ENCODE results near the gene PTPRC.

Gene PTPRC

DNA sequence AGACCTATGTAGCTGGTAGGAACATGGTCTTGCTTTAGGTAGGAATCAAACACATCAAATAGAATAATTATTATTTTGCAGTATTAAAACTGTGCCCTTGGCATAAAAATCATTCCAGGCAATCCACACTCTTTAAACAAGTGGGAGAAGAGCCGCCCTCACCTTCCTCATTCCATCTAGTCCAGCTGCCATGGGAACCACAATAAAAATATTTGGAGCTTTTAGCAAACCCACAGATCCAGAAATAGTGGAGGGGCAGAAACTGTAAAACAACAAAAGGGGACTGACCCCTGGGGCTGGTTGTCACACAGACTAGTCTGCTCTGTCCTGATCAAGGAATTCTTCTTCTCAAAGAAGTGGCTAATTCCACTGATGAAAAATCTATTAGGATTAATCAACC, 61.6 kb downstream of the PTPRC start:
- no peaks in the 10 kb centered on the region for H3K36me3 ChIP-seq (ENCODE audit: insufficient read depth)
- no peaks in the 10 kb centered on the region for H3K27me3 ChIP-seq (ENCODE audit: insufficient read depth, low read depth)
- peaks cover 37% of the 10 kb centered on the region for H3K4me1 ChIP-seq (ENCODE audit: low read depth, poor library complexity, severe bottlenecking)
- H3K4me2 ChIP-seq = peak overlapping the region; percentile 39
- no peak overlapping the region for H3K9ac ChIP-seq
- no peak overlapping the region for H2AFZ ChIP-seq (ENCODE audit: low read depth)
- no peak overlapping the region for H3K27ac ChIP-seq
- H4K20me1 ChIP-seq (ENCODE audit: insufficient read depth) = 0 out of 2 replicates have a peak, but pooled peaks cover 3% of the 10 kb centered on the region
- H3K79me2 ChIP-seq (ENCODE audit: insufficient read depth, low read depth) = no peaks in the 10 kb centered on the region
- no peak overlapping the region for H3K4me3 ChIP-seq (IDR thresholded peaks at IDR 0.05; ENCODE audit: insufficient read depth, low read depth, low read length)
- TF ChIP-seq, protein P1, sequence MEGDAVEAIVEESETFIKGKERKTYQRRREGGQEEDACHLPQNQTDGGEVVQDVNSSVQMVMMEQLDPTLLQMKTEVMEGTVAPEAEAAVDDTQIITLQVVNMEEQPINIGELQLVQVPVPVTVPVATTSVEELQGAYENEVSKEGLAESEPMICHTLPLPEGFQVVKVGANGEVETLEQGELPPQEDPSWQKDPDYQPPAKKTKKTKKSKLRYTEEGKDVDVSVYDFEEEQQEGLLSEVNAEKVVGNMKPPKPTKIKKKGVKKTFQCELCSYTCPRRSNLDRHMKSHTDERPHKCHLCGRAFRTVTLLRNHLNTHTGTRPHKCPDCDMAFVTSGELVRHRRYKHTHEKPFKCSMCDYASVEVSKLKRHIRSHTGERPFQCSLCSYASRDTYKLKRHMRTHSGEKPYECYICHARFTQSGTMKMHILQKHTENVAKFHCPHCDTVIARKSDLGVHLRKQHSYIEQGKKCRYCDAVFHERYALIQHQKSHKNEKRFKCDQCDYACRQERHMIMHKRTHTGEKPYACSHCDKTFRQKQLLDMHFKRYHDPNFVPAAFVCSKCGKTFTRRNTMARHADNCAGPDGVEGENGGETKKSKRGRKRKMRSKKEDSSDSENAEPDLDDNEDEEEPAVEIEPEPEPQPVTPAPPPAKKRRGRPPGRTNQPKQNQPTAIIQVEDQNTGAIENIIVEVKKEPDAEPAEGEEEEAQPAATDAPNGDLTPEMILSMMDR (conservative IDR thresholded peaks at IDR 0.05; ENCODE audit: low read depth, low read length) = no peak

DNA sequence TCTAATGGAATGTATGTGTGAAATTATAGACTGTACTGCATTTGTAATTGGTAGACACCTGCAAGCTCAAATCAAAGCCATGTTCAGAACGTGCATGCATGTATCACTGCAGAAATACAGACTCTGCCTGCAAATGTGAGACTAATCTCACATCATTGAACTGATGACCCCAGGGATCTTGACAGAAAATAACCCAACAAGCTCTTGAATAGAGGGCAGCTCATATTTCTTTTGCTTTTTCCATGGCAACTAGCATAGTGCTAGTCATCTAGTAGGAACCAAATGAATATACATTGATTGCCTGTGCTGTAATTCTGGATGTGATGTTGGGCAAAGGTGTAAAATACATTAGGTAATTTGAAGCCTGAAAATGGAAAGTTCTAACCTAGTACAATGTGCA, 62.4 kb downstream of the PTPRC start:
- Histone ChIP-seq H3K36me3 (ENCODE audit: insufficient read depth) (no peaks in the 10 kb centered on the region), H3K4me2 (peak overlapping the region; percentile 39), H4K20me1 (ENCODE audit: insufficient read depth) (0 out of 2 replicates have a peak, but pooled peaks cover 3% of the 10 kb centered on the region), H3K4me1 (ENCODE audit: low read depth, poor library complexity, severe bottlenecking) (peaks cover 37% of the 10 kb centered on the region), H3K9ac (no peak overlapping the region), H3K27me3 (ENCODE audit: insufficient read depth, low read depth) (no peaks in the 10 kb centered on the region), H3K27ac (peak overlapping the region; percentile 16; the same call in 1 of the 2 replicates), H3K4me3 (IDR thresholded peaks at IDR 0.05; ENCODE audit: insufficient read depth, low read depth, low read length) (no peak overlapping the region), H2AFZ (ENCODE audit: low read depth) (no peak overlapping the region), H3K79me2 (ENCODE audit: insufficient read depth, low read depth) (no peaks in the 10 kb centered on the region)
- TF ChIP-seq, protein P1 (conservative IDR thresholded peaks at IDR 0.05; ENCODE audit: low read depth, low read length) = no peak

DNA sequence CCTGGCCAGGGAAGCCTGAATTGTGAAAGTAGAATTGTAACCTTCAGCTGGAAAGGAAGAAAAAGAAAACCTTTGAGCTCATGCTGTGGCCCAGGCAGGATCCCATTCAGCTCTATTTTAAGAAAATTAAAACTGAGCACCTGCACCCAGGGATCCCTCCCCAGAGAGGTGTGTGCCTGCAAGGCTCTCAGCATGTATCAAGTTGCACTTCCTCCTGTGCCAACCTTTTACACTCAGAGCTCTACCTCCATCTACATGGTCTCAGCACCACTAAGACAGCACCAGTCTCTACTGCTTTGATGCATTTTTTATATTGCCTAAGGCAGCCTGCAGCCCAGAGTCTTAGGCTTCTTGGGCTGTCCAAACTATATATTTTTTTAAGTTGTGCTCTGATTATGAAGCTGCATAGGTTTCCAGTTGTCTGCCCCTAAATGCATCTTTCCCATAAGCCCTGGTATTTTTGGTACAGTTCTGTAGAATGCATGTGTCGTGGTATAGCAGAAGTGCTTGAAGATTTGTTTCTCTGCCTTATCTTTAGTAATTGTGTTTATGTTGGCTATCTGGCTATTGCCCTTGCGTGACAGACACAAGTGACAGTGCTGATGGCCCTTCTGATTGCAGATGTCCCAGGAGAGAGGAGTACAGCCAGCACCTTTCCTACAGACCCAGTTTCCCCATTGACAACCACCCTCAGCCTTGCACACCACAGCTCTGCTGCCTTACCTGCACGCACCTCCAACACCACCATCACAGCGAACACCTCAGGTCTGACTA, 63.1 kb downstream of the PTPRC start:
- H3K36me3 ChIP-seq (ENCODE audit: insufficient read depth) = no peaks in the 10 kb centered on the region
- TF ChIP-seq, protein P1 (conservative IDR thresholded peaks at IDR 0.05; ENCODE audit: low read depth, low read length) = no peak
- peak overlapping the region; percentile 8; the same call in 1 of the 2 replicates for H2AFZ ChIP-seq (ENCODE audit: low read depth)
- no peaks in the 10 kb centered on the region for H3K79me2 ChIP-seq (ENCODE audit: insufficient read depth, low read depth)
- H3K4me3 ChIP-seq (IDR thresholded peaks at IDR 0.05; ENCODE audit: insufficient read depth, low read depth, low read length) = no peak overlapping the region
- 0 out of 2 replicates have a peak, but pooled peaks cover 3% of the 10 kb centered on the region for H4K20me1 ChIP-seq (ENCODE audit: insufficient read depth)
- peaks cover 37% of the 10 kb centered on the region for H3K4me1 ChIP-seq (ENCODE audit: low read depth, poor library complexity, severe bottlenecking)
- no peaks in the 10 kb centered on the region for H3K27me3 ChIP-seq (ENCODE audit: insufficient read depth, low read depth)
- peak overlapping the region; percentile 16; the same call in 1 of the 2 replicates for H3K27ac ChIP-seq
- H3K4me2 ChIP-seq = peak overlapping the region; percentile 39
- no peak overlapping the region for H3K9ac ChIP-seq

DNA sequence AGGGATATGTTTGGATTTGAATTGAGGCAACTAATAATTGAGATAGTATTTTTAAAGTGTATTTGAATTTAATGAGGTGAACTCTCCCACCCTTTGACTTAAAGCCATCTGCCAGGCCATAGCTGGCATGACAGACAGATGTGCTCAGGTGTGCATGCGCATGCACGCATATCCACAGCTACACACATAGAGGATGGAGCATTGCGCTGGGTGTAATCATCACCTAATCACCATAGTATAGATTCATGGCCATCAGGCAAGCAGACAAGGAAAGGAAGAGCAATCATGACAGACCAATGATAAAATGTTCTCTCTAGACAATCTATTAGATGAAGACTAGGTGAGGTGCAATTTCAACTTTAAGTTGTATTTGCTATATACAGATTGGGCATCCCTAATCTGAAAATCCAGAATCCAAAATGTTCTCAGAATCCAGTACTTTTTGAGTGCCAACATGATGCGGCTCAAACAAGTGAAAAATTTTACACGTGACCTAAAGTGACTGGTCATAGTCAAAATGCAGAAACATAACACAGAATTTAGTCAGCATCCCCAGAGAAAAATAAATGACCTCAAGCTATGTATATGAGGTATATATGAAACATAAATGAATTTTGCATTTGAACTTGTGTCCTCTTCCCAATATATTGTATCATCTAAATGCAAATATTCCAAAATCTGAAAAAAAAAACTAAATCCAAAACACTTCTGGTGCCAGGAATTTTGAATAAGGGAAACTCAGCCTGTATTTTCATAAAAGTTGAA, 70.1 kb downstream of the PTPRC start:
- H2AFZ ChIP-seq (ENCODE audit: low read depth) = no peak overlapping the region

More for the DNA sequence above, 70.1 kb downstream of the PTPRC start:
- Histone ChIP-seq H3K79me2 (ENCODE audit: insufficient read depth, low read depth) (no peaks in the 10 kb centered on the region), H3K36me3 (ENCODE audit: insufficient read depth) (no peaks in the 10 kb centered on the region), H3K27ac (no peak overlapping the region), H3K9ac (no peak overlapping the region), H3K4me2 (no peak overlapping the region), H3K27me3 (ENCODE audit: insufficient read depth, low read depth) (no peaks in the 10 kb centered on the region), H3K4me1 (ENCODE audit: low read depth, poor library complexity, severe bottlenecking) (no peaks in the 10 kb centered on the region), H3K4me3 (IDR thresholded peaks at IDR 0.05; ENCODE audit: insufficient read depth, low read depth, low read length) (no peak overlapping the region), H4K20me1 (ENCODE audit: insufficient read depth) (no peaks in the 10 kb centered on the region)
- TF ChIP-seq, protein P1 (conservative IDR thresholded peaks at IDR 0.05; ENCODE audit: low read depth, low read length) = no peak

All from KMS-11 (cell line).